Upper lobe of left lung (tissue), 6 donors: ENCODE results near the gene RNASEH2B. TPM values are rescaled to one million over a fixed set of nuclear protein-coding genes. Genes with fewer than 3 reads are reported as not detected.

Experiments used
- ATAC-seq, 2 donors: fragments of 200-7000 bp; cut with Tn5 transposase; one replicate each; pipeline ENCODE4 v1.9.1; 2022; ENCODE audit warnings: mild to moderate bottlenecking in 2 of 2, moderate library complexity in 2 of 2; ENCODE audit not compliant: low FRiP score in 2 of 2
- DNase-seq, 2 donors: peaks; one replicate each; pipeline ENCODE4 v3.0.0-alpha.2; 2019 to 2020
- H3K27ac ChIP-seq, 4 donors: fragments of 200-600 bp; sonication (generic); one replicate each; pipeline ENCODE4 v1.5.1; 2016 to 2019
- H3K27me3 ChIP-seq, 4 donors: fragments of 200-600 bp; sonication (generic); one replicate each; pipeline ENCODE4 v1.5.1; 2017 to 2019
- H3K36me3 ChIP-seq, 4 donors: fragments of 200-600 bp; sonication (generic); one replicate each; pipeline ENCODE4 v1.5.1; 2016 to 2019
- H3K4me1 ChIP-seq, 4 donors: fragments of 200-600 bp; sonication (generic); one replicate each; pipeline ENCODE4 v1.5.1; 2018 to 2019
- H3K4me3 ChIP-seq, 4 donors: fragments of 200-600 bp; sonication (generic); one replicate each; pipeline ENCODE4 v1.5.1; 2017 to 2019; ENCODE audit warnings: mild to moderate bottlenecking in 2 of 4, moderate library complexity in 1 of 4
- H3K9me3 ChIP-seq, 4 donors: fragments of 200-600 bp; sonication (generic); one replicate each; pipeline ENCODE4 v1.5.1; 2018 to 2019
- CTCF ChIP-seq, 6 experiments: fragments of 450-650 bp in 4 of 6; fragments of 200-600 bp in 2 of 6; sonication (generic) in 2 of 6; IDR thresholded peaks; one replicate each; pipeline ENCODE4 v1.5.1; 2016 to 2019; ENCODE audit warnings: antibody characterized with exemption in 6 of 6
- EP300 ChIP-seq, 4 donors: sonication (generic); formaldehyde crosslinking; IDR thresholded peaks; one replicate each; pipeline ENCODE4 v1.5.1; 2017; ENCODE audit warnings: antibody characterized with exemption in 4 of 4, control low read depth in 2 of 4
- POLR2A ChIP-seq, 4 donors: fragments of 450-650 bp; IDR thresholded peaks; one replicate each; pipeline ENCODE4 v1.5.1; 2016 to 2017; ENCODE audit warnings: antibody characterized with exemption in 4 of 4, mild to moderate bottlenecking in 2 of 4
- POLR2AphosphoS5 ChIP-seq, 2 donors: sonication (generic); formaldehyde crosslinking; IDR thresholded peaks; one replicate each; pipeline ENCODE4 v1.5.1; 2017; ENCODE audit warnings: antibody characterized with exemption in 2 of 2
- WGBS, 2 donors: methylation state at CpG; one replicate each; pipeline ENCODE4 v1.1.5; 2017 to 2018; 5-methylcytosine and 5-hydroxymethylcytosine counted together
- total RNA-seq, 6 donors: library from RNA; depleted of rRNA in 4 of 6; stranded (reverse); fragments of >200 nt in 4 of 6; gene quantifications; one replicate each; pipeline versions ENCODE4 v1.1.0 to v1.2.1, GENCODE V29; 2016 to 2021
- donor health status: DM: no; HTN: no; CAD: no; lungs with moderate emphysema.
- donor health status: DM: no; HTN: yes; CAD: no; lungs with severe emphysema.

RNASEH2B gene
- total RNA-seq, 6 donors from 2014 or later: 22.1 to 60.5 (median 38.8) TPM

GRCh38 chr13:50893211-50893852, 16.3 kb upstream of the RNASEH2B start:
- ATAC-seq (no peak), DNase-seq (no peak)
- WGBS, 2 donors: 41 to 44% methylated on average over 4 of the region's 4 CpGs
- Histone ChIP-seq H3K27ac (peak overlapping the region in 2 of 4 donors; percentile 46 to 56), H3K27me3 (no peaks in the 10 kb centered on the region), H3K36me3 (no peaks in the 10 kb centered on the region), H3K4me1 (peaks cover 0 to 8% (median 2%) of the 10 kb centered on the region in 4 donors), H3K4me3 (peak overlapping the region in 1 of 4 donors; percentile 1), H3K9me3 (no peaks in the 10 kb centered on the region)
- TF ChIP-seq POLR2AphosphoS5 (IDR thresholded peaks at IDR 0.05) (no peak), POLR2A (IDR thresholded peaks at IDR 0.05) (no peak)

- Histone ChIP-seq H3K27me3 (no peaks in the 10 kb centered on the region), H3K4me3 (no peak overlapping the region), H3K36me3 (no peaks in the 10 kb centered on the region), H3K9me3 (no peaks in the 10 kb centered on the region), H3K4me1 (peaks cover 0 to 8% (median 2%) of the 10 kb centered on the region in 4 donors), H3K27ac (no peak overlapping the region)
- no peak for TF ChIP-seq CTCF (IDR thresholded peaks at IDR 0.05)
- TF ChIP-seq EP300 (IDR thresholded peaks at IDR 0.05): no peak
- TF ChIP-seq POLR2A (IDR thresholded peaks at IDR 0.05): no peak
- no peak for TF ChIP-seq POLR2AphosphoS5 (IDR thresholded peaks at IDR 0.05)
- WGBS, 2 donors: 57 to 72% methylated on average over 2 of the region's 2 CpGs
- ATAC-seq: no peak
- DNase-seq: no peak
These were observed 15.6 kb upstream of the RNASEH2B start for GRCh38 chr13:50894012-50894411.

GRCh38 chr13:50894504-50894903, 15.1 kb upstream of the RNASEH2B start:
- no peak overlapping the region for H3K27ac ChIP-seq
- WGBS, 2 donors: 93 to 94% methylated on average over 2 of the region's 2 CpGs
- H3K4me1 ChIP-seq: peaks cover 0 to 8% (median 2%) of the 10 kb centered on the region in 4 donors
- H3K9me3 ChIP-seq: no peaks in the 10 kb centered on the region
- no peaks in the 10 kb centered on the region for H3K27me3 ChIP-seq
- no peak overlapping the region for H3K4me3 ChIP-seq
- ATAC-seq (no peak), DNase-seq (no peak)
- TF ChIP-seq EP300 (IDR thresholded peaks at IDR 0.05): no peak
- no peak for TF ChIP-seq POLR2A (IDR thresholded peaks at IDR 0.05)
- no peak for TF ChIP-seq CTCF (IDR thresholded peaks at IDR 0.05)
- no peak for TF ChIP-seq POLR2AphosphoS5 (IDR thresholded peaks at IDR 0.05)
- no peaks in the 10 kb centered on the region for H3K36me3 ChIP-seq

GRCh38 chr13:50898338-50898737, 11.3 kb upstream of the RNASEH2B start:
- H3K36me3 ChIP-seq: no peaks in the 10 kb centered on the region
- 29 to 48% methylated on average over 1 of the region's 1 CpG for WGBS, 2 donors
- H3K4me3 ChIP-seq: no peak overlapping the region
- DNase-seq: no peak
- no peaks in the 10 kb centered on the region for H3K27me3 ChIP-seq
- H3K4me1 ChIP-seq: peaks cover 0 to 5% (median 2%) of the 10 kb centered on the region in 4 donors
- H3K9me3 ChIP-seq: no peaks in the 10 kb centered on the region
- no peak for ATAC-seq
- no peak overlapping the region for H3K27ac ChIP-seq
- TF ChIP-seq EP300 (IDR thresholded peaks at IDR 0.05) (no peak), CTCF (IDR thresholded peaks at IDR 0.05) (no peak), POLR2AphosphoS5 (IDR thresholded peaks at IDR 0.05) (no peak), POLR2A (IDR thresholded peaks at IDR 0.05) (no peak)

GRCh38 chr13:50901701-50902100, 7.9 kb upstream of the RNASEH2B start:
- DNase-seq: no peak
- Histone ChIP-seq H3K4me1 (peaks cover 0 to 3% (median 0%) of the 10 kb centered on the region in 4 donors), H3K4me3 (no peak overlapping the region), H3K27ac (no peak overlapping the region), H3K9me3 (no peaks in the 10 kb centered on the region), H3K36me3 (no peaks in the 10 kb centered on the region), H3K27me3 (no peaks in the 10 kb centered on the region)
- 79 to 87% methylated on average over 2 of the region's 2 CpGs for WGBS, 2 donors
- ATAC-seq: no peak
- no peak for TF ChIP-seq EP300 (IDR thresholded peaks at IDR 0.05)
- TF ChIP-seq POLR2AphosphoS5 (IDR thresholded peaks at IDR 0.05): no peak

GRCh38 chr13:50905256-50905655, 4.3 kb upstream of the RNASEH2B start:
- 56 to 73% methylated on average over 4 of the region's 4 CpGs for WGBS, 2 donors
- Histone ChIP-seq H3K36me3 (no peaks in the 10 kb centered on the region), H3K27ac (peak overlapping the region in 1 of 4 donors; percentile 68), H3K4me3 (no peak overlapping the region), H3K9me3 (no peaks in the 10 kb centered on the region), H3K27me3 (no peaks in the 10 kb centered on the region), H3K4me1 (peaks cover 0 to 9% (median 0%) of the 10 kb centered on the region in 4 donors)
- TF ChIP-seq EP300 (IDR thresholded peaks at IDR 0.05): peak in 1 of 4 donors; percentile 39
- TF ChIP-seq POLR2AphosphoS5 (IDR thresholded peaks at IDR 0.05): no peak
- TF ChIP-seq POLR2A (IDR thresholded peaks at IDR 0.05): no peak
- TF ChIP-seq CTCF (IDR thresholded peaks at IDR 0.05): no peak
- peak in 1 of 2 donors; percentile 81 for ATAC-seq
- peak in 1 of 2 donors; percentile 75 for DNase-seq
